ENCODE data around the gene SFMBT2.
A peak's percentile ranks its signal among the peaks of the same experiment; 100 is the strongest.

Gene SFMBT2

GRCh38 chr10:7407368-7408290 is 3.2 kb downstream of the SFMBT2 start:
- POLR2A ChIA-PET: no interaction called here
- CTCF ChIA-PET: interaction anchor here (1.6 to 2.0 kb wide), 2 partner anchors 489 to 738 kb away, joined by 3 to 6 read pairs; no protein-coding TSS in a partner anchor
- peak overlapping the region; percentile 43 for H3K4me3 ChIP-seq (ENCODE audit: low read depth, low read length)

GRCh38 chr10:7406712-7407333 is 4.0 kb downstream of the SFMBT2 start:
- ChIA-PET CTCF (interaction anchor here (1.6 to 2.0 kb wide), 2 partner anchors 488 to 737 kb away, joined by 3 to 6 read pairs; no protein-coding TSS in a partner anchor), POLR2A (no interaction called here)
- H3K4me3 ChIP-seq (ENCODE audit: low read depth, low read length): no peak overlapping the region
- DNase-seq (ENCODE audit: low read depth, low spot score): no peak
- TF ChIP-seq CTCF (IDR thresholded peaks at IDR 0.05; ENCODE audit: insufficient read depth, low read length, missing control alignments): no peak

More at GRCh38 chr10:7407368-7408290, 3.2 kb downstream of the SFMBT2 start:
- DNase-seq (ENCODE audit: low read depth, low spot score): no peak
- no peak for TF ChIP-seq CTCF (IDR thresholded peaks at IDR 0.05; ENCODE audit: insufficient read depth, low read length, missing control alignments)

- ChIA-PET POLR2A (no interaction called here), CTCF (no interaction called here)
- no peak for DNase-seq (ENCODE audit: low read depth, low spot score)
- H3K4me3 ChIP-seq (ENCODE audit: low read depth, low read length): no peak overlapping the region
- no peak for TF ChIP-seq CTCF (IDR thresholded peaks at IDR 0.05; ENCODE audit: insufficient read depth, low read length, missing control alignments)
Measured at GRCh38 chr10:7405637-7406036, 5.2 kb downstream of the SFMBT2 start.

- ChIA-PET POLR2A (no interaction called here), CTCF (no interaction called here)
- H3K4me3 ChIP-seq (ENCODE audit: low read depth, low read length): no peak overlapping the region
- no peak for DNase-seq (ENCODE audit: low read depth, low spot score)
- no peak for TF ChIP-seq CTCF (IDR thresholded peaks at IDR 0.05; ENCODE audit: insufficient read depth, low read length, missing control alignments)
Measured at GRCh38 chr10:7403620-7404019, 7.2 kb downstream of the SFMBT2 start.

- ChIA-PET POLR2A (no interaction called here), CTCF (no interaction called here)
- no peak overlapping the region for H3K4me3 ChIP-seq (ENCODE audit: low read depth, low read length)
- DNase-seq (ENCODE audit: low read depth, low spot score): no peak
- TF ChIP-seq CTCF (IDR thresholded peaks at IDR 0.05; ENCODE audit: insufficient read depth, low read length, missing control alignments): no peak
Measured at GRCh38 chr10:7401782-7402181, 9.1 kb downstream of the SFMBT2 start.

GRCh38 chr10:7401156-7401555 is 9.7 kb downstream of the SFMBT2 start:
- no peak overlapping the region for H3K4me3 ChIP-seq (ENCODE audit: low read depth, low read length)
- DNase-seq (ENCODE audit: low read depth, low spot score): no peak
- TF ChIP-seq CTCF (IDR thresholded peaks at IDR 0.05; ENCODE audit: insufficient read depth, low read length, missing control alignments): no peak
- POLR2A ChIA-PET: no interaction called here
- CTCF ChIA-PET: no interaction called here
